Adipocyte (in vitro differentiated cells): ENCODE data around the gene PTPN12.
"Not testable (repeated sequence)": the region's sequence is repeated elsewhere in the genome, so short reads cannot be mapped to it uniquely, and the experiment has no call there.

Experiments used
- DNase-seq: peaks from one replicate; pipeline ENCODE4 v3.0.0-alpha.2; 2015; ENCODE audit warnings: low read depth
- H3K27me3 ChIP-seq: replicated peaks from 2 replicates; pipeline ENCODE4 v1.7.0; 2013; ENCODE audit warnings: mild to moderate bottlenecking, low read length, moderate library complexity; ENCODE audit not compliant: control insufficient read depth, insufficient read depth
- H3K36me3 ChIP-seq: 2 replicates; pipeline ENCODE4 v1.7.0; 2013; ENCODE audit warnings: low read length, mild to moderate bottlenecking, moderate library complexity; ENCODE audit not compliant: control insufficient read depth, insufficient read depth, severe bottlenecking
- H3K4me1 ChIP-seq: 2 replicates; pipeline ENCODE4 v1.7.0; 2013; ENCODE audit warnings: mild to moderate bottlenecking, low read length, moderate library complexity; ENCODE audit not compliant: control insufficient read depth, insufficient read depth
- H3K4me3 ChIP-seq: 2 replicates; pipeline ENCODE4 v1.7.0; 2013; ENCODE audit warnings: mild to moderate bottlenecking, low read length, moderate library complexity
- H3K9ac ChIP-seq: 2 replicates; pipeline ENCODE4 v1.7.0; 2013; ENCODE audit warnings: mild to moderate bottlenecking, low read length, moderate library complexity
- H3K9me3 ChIP-seq: 2 replicates; pipeline ENCODE4 v1.7.0; 2013; ENCODE audit warnings: mild to moderate bottlenecking, low read length, moderate library complexity; ENCODE audit not compliant: control insufficient read depth

Gene PTPN12

GRCh38 chr7:77524731-77525130 is 12.4 kb upstream of the PTPN12 start:
- Histone ChIP-seq H3K27me3 (no peaks in the 10 kb centered on the region), H3K9ac (no peak overlapping the region), H3K4me3 (peak overlapping the region; percentile 0), H3K36me3 (no peaks in the 10 kb centered on the region), H3K4me1 (peaks cover 18% of the 10 kb centered on the region), H3K9me3 (no peaks in the 10 kb centered on the region)
- DNase-seq, result no peak

GRCh38 chr7:77525231-77525630 is 11.9 kb upstream of the PTPN12 start:
- H3K36me3 ChIP-seq, result no peaks in the 10 kb centered on the region
- H3K4me3 ChIP-seq, result peak overlapping the region; percentile 0
- H3K9ac ChIP-seq, result no peak overlapping the region
- H3K4me1 ChIP-seq, result peaks cover 18% of the 10 kb centered on the region
- no peaks in the 10 kb centered on the region for H3K27me3 ChIP-seq
- H3K9me3 ChIP-seq, result no peaks in the 10 kb centered on the region
- no peak for DNase-seq

GRCh38 chr7:77528368-77528767 is 8.7 kb upstream of the PTPN12 start:
- no peaks in the 10 kb centered on the region for H3K27me3 ChIP-seq
- no peaks in the 10 kb centered on the region for H3K36me3 ChIP-seq
- DNase-seq, result no peak
- no peak overlapping the region for H3K4me3 ChIP-seq
- H3K9ac ChIP-seq, result no peak overlapping the region
- no peaks in the 10 kb centered on the region for H3K9me3 ChIP-seq
- H3K4me1 ChIP-seq, result peaks cover 22% of the 10 kb centered on the region

- no peak overlapping the region for H3K4me3 ChIP-seq
- H3K4me1 ChIP-seq, result peaks cover 20% of the 10 kb centered on the region
- DNase-seq, result no peak
- H3K9ac ChIP-seq, result no peak overlapping the region
- no peaks in the 10 kb centered on the region for H3K27me3 ChIP-seq
- H3K36me3 ChIP-seq, result no peaks in the 10 kb centered on the region
- no peaks in the 10 kb centered on the region for H3K9me3 ChIP-seq
Observed at GRCh38 chr7:77529279-77529678, 7.8 kb upstream of the PTPN12 start.

GRCh38 chr7:77531038-77531437 is 6.1 kb upstream of the PTPN12 start:
- H3K9ac ChIP-seq, result no peak overlapping the region
- H3K27me3 ChIP-seq, result no peaks in the 10 kb centered on the region
- H3K4me3 ChIP-seq, result no peak overlapping the region
- no peak for DNase-seq
- H3K9me3 ChIP-seq, result no peaks in the 10 kb centered on the region
- no peaks in the 10 kb centered on the region for H3K36me3 ChIP-seq
- H3K4me1 ChIP-seq, result peaks cover 4% of the 10 kb centered on the region

GRCh38 chr7:77532247-77532646 is 4.8 kb upstream of the PTPN12 start:
- Histone ChIP-seq H3K9ac (no peak overlapping the region), H3K27me3 (no peaks in the 10 kb centered on the region), H3K4me3 (no peak overlapping the region), H3K4me1 (peaks cover 4% of the 10 kb centered on the region), H3K9me3 (no peaks in the 10 kb centered on the region), H3K36me3 (no peaks in the 10 kb centered on the region)
- no peak for DNase-seq

GRCh38 chr7:77532732-77533131 is 4.4 kb upstream of the PTPN12 start:
- H3K9ac ChIP-seq, H3K4me1 ChIP-seq, DNase-seq, H3K9me3 ChIP-seq, H3K27me3 ChIP-seq, H3K4me3 ChIP-seq, H3K36me3 ChIP-seq: not testable (repeated sequence)

GRCh38 chr7:77534046-77534445 is 3.0 kb upstream of the PTPN12 start:
- not testable (repeated sequence) for H3K4me1 ChIP-seq, H3K4me3 ChIP-seq, H3K27me3 ChIP-seq, DNase-seq, H3K9me3 ChIP-seq, H3K36me3 ChIP-seq, H3K9ac ChIP-seq

- peaks cover 17% of the 10 kb centered on the region for H3K4me1 ChIP-seq
- H3K4me3 ChIP-seq, result peak overlapping the region; percentile 95
- H3K9me3 ChIP-seq, result no peaks in the 10 kb centered on the region
- H3K27me3 ChIP-seq, result no peaks in the 10 kb centered on the region
- H3K9ac ChIP-seq, result peak overlapping the region; percentile 95
- no peak for DNase-seq
- H3K36me3 ChIP-seq, result no peaks in the 10 kb centered on the region
Observed at GRCh38 chr7:77536017-77536412, 1.1 kb upstream of the PTPN12 start.

GRCh38 chr7:77536413-77537135 is 521 bp upstream of the PTPN12 start:
- H3K9me3 ChIP-seq, result no peaks in the 10 kb centered on the region
- H3K36me3 ChIP-seq, result no peaks in the 10 kb centered on the region
- peak; percentile 99 for DNase-seq
- peak overlapping the region; percentile 95 for H3K4me3 ChIP-seq
- peak overlapping the region; percentile 95 for H3K9ac ChIP-seq
- H3K27me3 ChIP-seq, result no peaks in the 10 kb centered on the region
- H3K4me1 ChIP-seq, result peaks cover 21% of the 10 kb centered on the region

GRCh38 chr7:77537778-77538280 is 734 bp downstream of the PTPN12 start:
- H3K4me3 ChIP-seq, result peak overlapping the region; percentile 96
- peak overlapping the region; percentile 100 for H3K9ac ChIP-seq
- H3K4me1 ChIP-seq, result peaks cover 27% of the 10 kb centered on the region
- no peaks in the 10 kb centered on the region for H3K36me3 ChIP-seq
- no peaks in the 10 kb centered on the region for H3K27me3 ChIP-seq
- DNase-seq, result peak; percentile 51
- H3K9me3 ChIP-seq, result no peaks in the 10 kb centered on the region
